AG04449 (cell line): ENCODE measurements around the gene SLC24A4.

ENCODE experiments used
- CTCF ChIA-PET: fragments of 350-600 bp; formaldehyde crosslinking; extraction: SDS; loops from one replicate; lab custom pipeline; 2021; ENCODE audit warnings: antibody characterized with exemption; lab: Yijun Ruan, JAX
- POLR2A ChIA-PET: fragments of 400-600, 350-600 bp; formaldehyde crosslinking; extraction: SDS; loops from one replicate; lab custom pipeline; 2020; ENCODE audit warnings: antibody characterized with exemption, inconsistent platforms; lab: Yijun Ruan, JAX
- DNase-seq: peaks from one replicate; pipeline ENCODE4 v3.0.0-alpha.2; 2010; ENCODE audit warnings: low read depth, low spot score
- H3K4me3 ChIP-seq: 2 replicates; pipeline ENCODE4 v1.5.1; 2011; ENCODE audit warnings: low read depth, mild to moderate bottlenecking, control low read depth, low read length
- TF ChIP-seq, protein P1 (sequence below): IDR thresholded peaks from one replicate; pipeline ENCODE4 v1.5.1; 2011; ENCODE audit warnings: mild to moderate bottlenecking, moderate library complexity, low read length, control low read depth, inconsistent platforms; ENCODE audit not compliant: insufficient read depth; ENCODE audit errors: missing control alignments

The SLC24A4 gene

DNA sequence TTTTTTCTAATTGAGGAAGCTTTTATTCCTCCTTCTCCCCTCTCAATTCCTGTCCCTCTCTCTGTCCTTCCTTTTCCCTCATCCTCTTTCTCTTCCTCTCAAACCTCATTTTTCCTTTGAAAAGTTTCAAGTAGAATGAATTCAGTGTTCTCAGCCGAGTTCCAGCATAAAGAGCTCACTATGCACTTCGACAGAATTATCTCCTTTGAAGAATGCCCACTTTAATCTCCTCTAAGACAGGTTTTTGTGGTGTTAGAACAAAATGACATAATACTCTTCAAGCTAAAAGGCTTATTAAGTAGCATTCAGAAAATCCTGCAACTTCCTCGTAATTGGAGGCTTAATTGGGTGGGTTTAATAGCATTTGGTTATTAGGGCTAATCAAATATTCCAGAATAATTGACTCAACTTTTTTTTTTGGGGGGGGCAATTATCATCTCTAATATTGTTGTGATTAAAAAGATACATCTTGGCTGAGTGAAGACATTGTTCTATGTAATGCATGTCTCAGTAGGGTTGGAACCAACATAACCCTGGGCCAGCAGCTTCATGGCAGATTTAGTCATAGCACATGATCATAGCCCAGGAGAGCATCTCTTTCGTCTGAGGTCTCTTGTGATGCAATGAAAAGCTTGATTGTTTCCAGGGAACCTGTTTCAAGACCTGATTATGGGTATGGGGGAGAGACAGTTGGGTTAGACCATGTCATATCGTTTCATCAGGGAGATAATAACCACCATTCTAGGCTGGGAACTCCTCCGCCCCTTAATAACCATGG lies 25.0 kb upstream of the SLC24A4 start:
- H3K4me3 ChIP-seq, result no peak overlapping the region
- TF ChIP-seq, protein P1, sequence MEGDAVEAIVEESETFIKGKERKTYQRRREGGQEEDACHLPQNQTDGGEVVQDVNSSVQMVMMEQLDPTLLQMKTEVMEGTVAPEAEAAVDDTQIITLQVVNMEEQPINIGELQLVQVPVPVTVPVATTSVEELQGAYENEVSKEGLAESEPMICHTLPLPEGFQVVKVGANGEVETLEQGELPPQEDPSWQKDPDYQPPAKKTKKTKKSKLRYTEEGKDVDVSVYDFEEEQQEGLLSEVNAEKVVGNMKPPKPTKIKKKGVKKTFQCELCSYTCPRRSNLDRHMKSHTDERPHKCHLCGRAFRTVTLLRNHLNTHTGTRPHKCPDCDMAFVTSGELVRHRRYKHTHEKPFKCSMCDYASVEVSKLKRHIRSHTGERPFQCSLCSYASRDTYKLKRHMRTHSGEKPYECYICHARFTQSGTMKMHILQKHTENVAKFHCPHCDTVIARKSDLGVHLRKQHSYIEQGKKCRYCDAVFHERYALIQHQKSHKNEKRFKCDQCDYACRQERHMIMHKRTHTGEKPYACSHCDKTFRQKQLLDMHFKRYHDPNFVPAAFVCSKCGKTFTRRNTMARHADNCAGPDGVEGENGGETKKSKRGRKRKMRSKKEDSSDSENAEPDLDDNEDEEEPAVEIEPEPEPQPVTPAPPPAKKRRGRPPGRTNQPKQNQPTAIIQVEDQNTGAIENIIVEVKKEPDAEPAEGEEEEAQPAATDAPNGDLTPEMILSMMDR, result no peak
- DNase-seq, result no peak
- ChIA-PET POLR2A (no interaction called here), CTCF (no interaction called here)

DNA sequence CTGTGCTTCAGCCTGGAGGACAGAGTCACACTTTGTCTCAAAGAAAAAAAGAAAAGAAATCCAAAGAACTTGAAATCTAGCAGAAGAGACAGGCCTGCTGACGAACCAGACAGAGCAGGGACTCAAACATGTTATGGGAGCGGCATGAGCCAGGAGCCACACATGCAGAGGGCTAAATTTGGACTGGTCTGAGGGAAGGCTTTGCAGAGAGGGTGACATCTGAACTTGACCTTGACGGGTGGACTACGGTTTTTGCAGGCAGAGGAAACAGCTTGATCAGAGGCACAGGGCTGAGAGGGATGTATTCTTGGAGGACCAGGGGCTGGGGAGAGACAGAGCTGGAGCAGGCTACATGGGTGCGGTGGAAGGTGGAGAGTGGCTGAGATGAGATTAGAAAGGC lies 20.5 kb upstream of the SLC24A4 start:
- TF ChIP-seq, protein P1, result no peak
- CTCF ChIA-PET, result no interaction called here
- POLR2A ChIA-PET, result no interaction called here
- no peak for DNase-seq
- H3K4me3 ChIP-seq, result no peak overlapping the region

DNA sequence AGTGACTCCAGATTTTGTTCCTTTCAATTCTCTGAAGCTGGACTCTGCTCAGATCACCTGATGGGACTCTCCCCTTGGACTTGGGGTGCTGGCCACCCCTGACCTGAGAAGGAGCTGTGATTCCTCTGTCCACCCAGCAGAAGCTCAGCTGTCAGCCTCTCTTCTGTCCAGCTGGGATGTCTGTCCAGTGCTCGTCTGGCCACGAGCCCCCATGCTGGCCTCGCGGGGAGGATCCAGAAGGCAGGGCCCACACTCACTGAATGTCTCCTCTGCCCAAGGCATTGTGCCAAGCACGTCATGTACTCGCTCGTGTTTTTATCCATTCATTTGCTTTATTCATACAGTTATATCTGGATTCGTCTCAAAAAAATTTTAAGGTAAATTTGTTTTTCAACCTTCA lies 14.2 kb upstream of the SLC24A4 start:
- CTCF ChIA-PET, result no interaction called here
- TF ChIP-seq, protein P1, result no peak
- no peak for DNase-seq
- POLR2A ChIA-PET, result no interaction called here
- H3K4me3 ChIP-seq, result no peak overlapping the region

DNA sequence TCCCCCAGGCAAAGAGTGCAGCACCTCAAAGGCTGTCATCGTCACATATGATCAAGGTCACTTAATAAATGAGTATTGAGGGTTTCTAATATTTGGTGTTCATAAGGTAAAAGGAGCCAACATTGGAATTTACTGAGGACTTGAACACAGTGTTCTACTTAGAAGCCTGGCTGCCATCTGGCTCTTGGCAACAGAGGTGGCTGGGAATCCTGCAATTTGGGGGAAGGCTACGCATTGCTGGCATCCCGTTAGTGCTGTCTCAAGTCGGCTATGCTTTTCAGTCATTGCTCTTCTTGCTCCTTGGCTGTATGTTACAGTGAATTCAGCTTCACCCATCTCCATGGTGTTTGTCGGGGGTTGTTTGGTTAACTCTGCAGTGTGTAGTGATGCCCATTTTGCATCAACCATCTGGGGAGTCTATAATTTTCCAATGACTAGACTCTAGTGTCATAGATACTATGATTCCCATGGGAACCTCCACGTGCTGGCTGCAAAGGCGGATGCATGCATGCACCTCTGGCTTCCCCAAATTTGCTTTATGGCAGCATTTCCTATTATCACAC lies 12.9 kb upstream of the SLC24A4 start:
- CTCF ChIA-PET, result no interaction called here
- DNase-seq, result no peak
- TF ChIP-seq, protein P1, result no peak
- POLR2A ChIA-PET, result no interaction called here
- no peak overlapping the region for H3K4me3 ChIP-seq

DNA sequence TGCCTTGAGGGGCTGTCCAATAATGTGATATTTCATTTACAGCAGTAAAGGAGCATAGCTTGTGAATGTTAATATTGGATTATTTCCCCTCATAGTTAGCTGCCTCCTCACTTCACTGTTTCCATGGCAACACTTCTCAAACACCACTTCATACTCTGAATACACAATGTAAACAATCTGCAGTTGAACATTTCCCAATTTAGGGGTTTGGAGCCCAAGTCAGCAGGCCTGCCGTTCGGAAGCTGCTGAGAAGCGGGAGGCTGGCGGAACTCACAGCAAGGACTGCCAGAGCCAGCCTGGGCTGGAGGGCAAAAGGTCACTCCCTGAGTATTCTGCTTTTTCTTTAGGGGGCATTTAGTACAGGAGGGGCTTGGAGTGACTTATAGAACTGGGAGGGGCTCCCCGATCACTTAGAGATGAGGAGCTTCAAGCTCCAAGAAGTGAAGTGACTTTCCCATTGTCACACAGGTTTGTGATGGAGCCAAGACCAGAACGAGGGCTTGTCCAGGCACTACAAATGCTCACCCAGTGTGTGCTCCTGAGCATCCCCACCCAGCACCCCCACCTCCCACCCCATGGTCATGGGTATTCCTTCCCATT lies 12.1 kb upstream of the SLC24A4 start:
- ChIA-PET POLR2A (no interaction called here), CTCF (no interaction called here)
- TF ChIP-seq, protein P1, result no peak
- H3K4me3 ChIP-seq, result no peak overlapping the region
- no peak for DNase-seq

DNA sequence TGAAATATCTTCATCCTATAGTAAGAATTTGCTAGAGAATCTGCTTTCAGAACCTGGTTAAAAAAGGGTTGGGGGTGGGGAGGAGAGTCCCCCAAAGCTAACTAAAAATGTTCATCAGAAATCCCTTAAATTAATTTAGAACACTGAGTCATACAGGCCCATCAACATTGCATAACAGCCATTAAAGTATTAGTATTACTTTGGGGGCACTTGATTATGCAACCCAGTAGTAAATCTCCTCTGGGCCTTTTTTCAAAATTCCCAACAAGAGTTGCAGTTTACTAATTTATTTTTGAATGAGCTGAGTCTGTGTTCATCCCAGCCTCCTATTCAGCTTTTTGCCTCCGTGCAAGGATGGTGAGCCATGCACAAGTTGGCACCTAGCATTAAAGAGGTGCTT lies 8.8 kb upstream of the SLC24A4 start:
- ChIA-PET CTCF (no interaction called here), POLR2A (interaction anchor here (0.7 kb wide), 1 partner anchor 54 kb away, joined by 3 read pairs; no protein-coding TSS in a partner anchor)
- no peak for DNase-seq
- TF ChIP-seq, protein P1, result no peak
- no peak overlapping the region for H3K4me3 ChIP-seq
